PC-9 (cell line): Measurements from ENCODE around the gene NFAM1. TPM values are rescaled to one million over a fixed set of nuclear protein-coding genes. Genes with fewer than 3 reads are reported as not detected.

Source experiments
- BruUV-seq: library from RNA; stranded (reverse); fragments of 400-500 nt; replicated peaks from 2 replicates; lab custom pipeline; 2021; lab: Mats Ljungman, UMichigan
- CTCF ChIA-PET: fragments of 300-600 bp; sonication (Branson Sonifier 250); formaldehyde crosslinking; loops from one replicate; lab custom pipeline; 2022; ENCODE audit warnings: antibody characterized with exemption; lab: Charles Lee
- POLR2A ChIA-PET: fragments of 300-600 bp; sonication (Branson Sonifier 250); formaldehyde crosslinking; loops from one replicate; lab custom pipeline; 2022; ENCODE audit warnings: antibody characterized with exemption; ENCODE audit not compliant: unreplicated experiment; lab: Charles Lee
- DNase-seq, 2 experiments: peaks; one replicate each; pipeline versions ENCODE4 v3.0.0 to v3.0.0-alpha.2; 2015 to 2022; ENCODE audit warnings: mixed read lengths in 1 of 2
- H2AFZ ChIP-seq: fragments of 200-600 bp; sonication (generic); 2 replicates; pipeline ENCODE4 v1.8.1; 2017; ENCODE audit warnings: antibody characterized with exemption
- H3F3A ChIP-seq: fragments of 200-600 bp; sonication (generic); 2 replicates; pipeline ENCODE4 v1.8.1; 2017; ENCODE audit warnings: antibody characterized with exemption, mild to moderate bottlenecking, low read depth; ENCODE audit not compliant: insufficient read depth
- H3K27ac ChIP-seq: fragments of 200-600 bp; sonication (generic); 2 replicates; pipeline ENCODE4 v1.6.1; 2016; ENCODE audit warnings: mixed run types
- H3K27me3 ChIP-seq: fragments of 200-600 bp; sonication (generic); 2 replicates; pipeline ENCODE4 v1.6.1; 2016; ENCODE audit warnings: low read depth, mixed run types; ENCODE audit not compliant: insufficient read depth
- H3K36me3 ChIP-seq: fragments of 200-600 bp; sonication (generic); 2 replicates; pipeline ENCODE4 v1.6.1; 2016; ENCODE audit warnings: low read depth, mixed run types
- H3K4me1 ChIP-seq: fragments of 200-600 bp; sonication (generic); replicated peaks from 2 replicates; pipeline ENCODE4 v1.6.1; 2016; ENCODE audit warnings: mixed run types; ENCODE audit not compliant: insufficient read depth
- H3K4me2 ChIP-seq: fragments of 200-600 bp; sonication (generic); 2 replicates; pipeline ENCODE4 v1.6.1; 2017; ENCODE audit warnings: mixed run types
- H3K4me3 ChIP-seq: fragments of 200-600 bp; sonication (generic); 2 replicates; pipeline ENCODE4 v1.6.1; 2016; ENCODE audit warnings: mixed run types
- H3K79me2 ChIP-seq: fragments of 200-600 bp; sonication (generic); 2 replicates; pipeline ENCODE4 v1.6.1; 2017; ENCODE audit warnings: low read depth, mixed run types
- H3K9me2 ChIP-seq: fragments of 200-600 bp; sonication (generic); 2 replicates; pipeline ENCODE4 v1.8.1; 2017; ENCODE audit warnings: mild to moderate bottlenecking; ENCODE audit not compliant: insufficient read depth
- H3K9me3 ChIP-seq: fragments of 200-600 bp; sonication (generic); 2 replicates; pipeline ENCODE4 v1.8.1; 2016; ENCODE audit warnings: low read depth; ENCODE audit not compliant: insufficient read depth
- H4K20me1 ChIP-seq: fragments of 200-600 bp; sonication (generic); 2 replicates; pipeline ENCODE4 v1.8.1; 2017; ENCODE audit not compliant: insufficient read depth
- EZH2 ChIP-seq: fragments of 200-600 bp; sonication (generic); IDR thresholded peaks from 2 replicates; pipeline ENCODE4 v1.8.0; 2017; ENCODE audit warnings: antibody characterized with exemption, low read depth
- intact Hi-C: fragments of 100-400 bp; cut with micrococcal nuclease; formaldehyde crosslinking; loops from one replicate; pipeline ENCODE4 v1.10.0; 2022; ENCODE audit not compliant: unreplicated experiment
- total RNA-seq: library from RNA; stranded (reverse); gene quantifications from 2 replicates; pipeline ENCODE4 v1.2.3, GENCODE V29; 2021
- TF ChIP-seq, protein P1 (sequence below): fragments of 200-600 bp; sonication (generic); conservative IDR thresholded peaks from 2 replicates; pipeline ENCODE4 v1.6.1; 2017; ENCODE audit warnings: mixed run types, antibody characterized with exemption, mild to moderate bottlenecking, moderate library complexity

The NFAM1 gene
- total RNA-seq, 1 experiment from 2014 or later = not detected

DNA sequence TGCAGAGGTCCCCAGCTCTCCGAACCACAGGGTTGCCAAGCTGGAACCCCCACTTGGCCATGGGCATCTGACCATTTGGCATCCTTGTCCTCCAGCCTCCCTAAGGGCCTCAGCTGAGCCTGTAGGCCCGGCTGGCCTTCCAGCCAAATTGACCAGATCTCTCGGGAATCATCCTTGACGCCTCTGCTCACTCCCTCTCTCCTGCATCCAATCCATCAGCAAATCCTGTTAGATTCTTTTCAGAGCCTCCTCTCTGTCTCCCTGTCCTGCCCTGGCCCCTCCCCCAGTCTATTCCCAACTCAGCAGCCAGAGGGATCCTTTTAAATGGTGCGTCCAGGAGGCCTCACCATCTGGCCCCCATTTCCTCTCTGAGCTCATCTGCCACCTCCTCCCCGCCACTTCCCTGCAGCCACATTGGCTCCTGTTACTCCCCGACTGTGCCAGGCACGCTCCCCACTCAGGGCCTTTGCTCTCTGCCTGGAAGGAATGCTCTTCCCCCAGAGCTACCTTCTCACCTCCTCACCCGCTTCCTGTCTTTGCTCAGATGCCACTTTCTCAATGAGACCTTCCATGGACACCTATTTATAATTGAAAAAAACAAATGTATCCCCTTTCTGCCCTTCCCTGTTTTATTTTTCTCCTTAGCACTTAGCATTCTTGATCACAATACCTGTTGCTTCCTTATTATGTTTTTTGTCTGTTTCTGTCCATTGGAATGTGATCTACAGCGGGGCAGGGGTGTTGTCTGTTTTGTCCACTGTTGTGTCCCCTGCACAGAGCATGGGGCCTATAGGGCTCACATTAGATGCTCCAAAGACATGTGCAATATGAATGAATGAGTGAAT lies 78.1 kb downstream of the NFAM1 start:
- H3K36me3 ChIP-seq = no peaks in the 10 kb centered on the region
- CTCF ChIA-PET = no interaction called here
- no peak overlapping the region for H2AFZ ChIP-seq
- H3K27me3 ChIP-seq = no peaks in the 10 kb centered on the region
- no peaks in the 10 kb centered on the region for H4K20me1 ChIP-seq
- TF ChIP-seq, protein P1, sequence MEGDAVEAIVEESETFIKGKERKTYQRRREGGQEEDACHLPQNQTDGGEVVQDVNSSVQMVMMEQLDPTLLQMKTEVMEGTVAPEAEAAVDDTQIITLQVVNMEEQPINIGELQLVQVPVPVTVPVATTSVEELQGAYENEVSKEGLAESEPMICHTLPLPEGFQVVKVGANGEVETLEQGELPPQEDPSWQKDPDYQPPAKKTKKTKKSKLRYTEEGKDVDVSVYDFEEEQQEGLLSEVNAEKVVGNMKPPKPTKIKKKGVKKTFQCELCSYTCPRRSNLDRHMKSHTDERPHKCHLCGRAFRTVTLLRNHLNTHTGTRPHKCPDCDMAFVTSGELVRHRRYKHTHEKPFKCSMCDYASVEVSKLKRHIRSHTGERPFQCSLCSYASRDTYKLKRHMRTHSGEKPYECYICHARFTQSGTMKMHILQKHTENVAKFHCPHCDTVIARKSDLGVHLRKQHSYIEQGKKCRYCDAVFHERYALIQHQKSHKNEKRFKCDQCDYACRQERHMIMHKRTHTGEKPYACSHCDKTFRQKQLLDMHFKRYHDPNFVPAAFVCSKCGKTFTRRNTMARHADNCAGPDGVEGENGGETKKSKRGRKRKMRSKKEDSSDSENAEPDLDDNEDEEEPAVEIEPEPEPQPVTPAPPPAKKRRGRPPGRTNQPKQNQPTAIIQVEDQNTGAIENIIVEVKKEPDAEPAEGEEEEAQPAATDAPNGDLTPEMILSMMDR = no peak
- TF ChIP-seq EZH2 = no peak
- H3K79me2 ChIP-seq = no peaks in the 10 kb centered on the region
- H3K4me3 ChIP-seq = no peak overlapping the region
- 0 out of 2 replicates have a peak, but pooled peaks cover 9% of the 10 kb centered on the region for H3K4me1 ChIP-seq
- DNase-seq = no peak
- POLR2A ChIA-PET = interaction anchor here (0.7 kb wide), 1 partner anchor 15 kb away, joined by 4 read pairs; no protein-coding TSS in a partner anchor
- BruUV-seq = no TSS peak
- H3F3A ChIP-seq = no peaks in the 10 kb centered on the region; the same call in 1 of the 2 replicates
- no peak overlapping the region for H3K4me2 ChIP-seq
- no peak overlapping the region for H3K27ac ChIP-seq
- no peaks in the 10 kb centered on the region for H3K9me3 ChIP-seq
- intact Hi-C loops = no loop called here
- H3K9me2 ChIP-seq = no peaks in the 10 kb centered on the region

DNA sequence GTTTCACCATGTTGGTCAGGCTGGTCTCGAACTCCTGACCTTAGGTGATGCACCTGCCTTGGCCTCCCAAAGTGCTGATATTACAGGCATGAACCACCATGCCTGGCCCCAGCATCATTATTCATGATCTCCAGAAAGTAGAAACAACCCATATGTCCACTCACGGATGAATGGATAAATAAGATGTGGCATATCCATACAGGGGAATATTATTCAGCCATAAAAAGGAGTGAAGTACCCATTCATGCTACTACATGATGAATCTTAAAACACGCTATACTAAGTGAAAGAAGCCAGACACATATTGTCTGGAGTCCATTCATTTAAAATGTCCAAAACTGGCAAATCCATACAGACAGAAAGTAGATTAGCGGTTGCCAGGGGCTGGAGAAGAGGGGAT lies 81.8 kb downstream of the NFAM1 start:
- Histone ChIP-seq H3K27me3 (no peaks in the 10 kb centered on the region), H4K20me1 (no peaks in the 10 kb centered on the region), H3K36me3 (no peaks in the 10 kb centered on the region), H3K9me2 (no peaks in the 10 kb centered on the region), H3K4me1 (no peaks in the 10 kb centered on the region), H3K9me3 (no peaks in the 10 kb centered on the region), H3K4me2 (no peak overlapping the region), H3F3A (no peaks in the 10 kb centered on the region), H3K4me3 (no peak overlapping the region), H3K27ac (no peak overlapping the region), H3K79me2 (no peaks in the 10 kb centered on the region), H2AFZ (no peak overlapping the region)
- POLR2A ChIA-PET = no interaction called here
- intact Hi-C loops = no loop called here
- no TSS peak for BruUV-seq
- no peak for TF ChIP-seq EZH2
- TF ChIP-seq, protein P1 = no peak
- CTCF ChIA-PET = no interaction called here
- DNase-seq = no peak

DNA sequence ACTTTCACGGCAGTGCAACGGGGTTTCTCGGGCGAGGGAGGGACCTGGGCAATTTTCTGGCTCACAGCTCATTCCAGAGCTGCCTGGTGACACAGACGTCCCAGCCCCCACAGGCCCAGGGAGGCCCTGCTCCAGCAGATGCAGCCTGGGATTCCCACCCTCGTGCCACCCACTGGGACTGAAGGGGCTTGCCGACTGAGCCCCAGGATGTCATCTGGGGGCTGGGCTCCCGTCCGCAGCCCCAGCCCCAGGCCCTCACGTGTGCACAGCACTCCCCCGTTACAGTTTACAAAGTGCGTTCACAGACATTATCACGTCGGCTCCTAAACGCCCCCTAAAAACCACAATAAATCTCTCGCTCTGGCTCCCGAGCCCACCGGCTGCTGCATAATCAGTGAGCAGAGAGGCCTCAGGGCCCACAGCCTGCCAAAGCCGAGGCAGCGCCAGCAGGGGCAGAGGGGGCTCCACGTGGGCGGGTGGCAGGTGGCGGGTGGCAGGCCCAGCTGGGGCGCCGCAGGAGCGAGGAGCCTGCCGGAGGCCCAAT lies 84.8 kb downstream of the NFAM1 start:
- TF ChIP-seq EZH2 = no peak
- TF ChIP-seq, protein P1 = no peak
- H3K4me3 ChIP-seq = no peak overlapping the region
- H3K9me3 ChIP-seq = no peaks in the 10 kb centered on the region
- H3K27ac ChIP-seq = no peak overlapping the region
- no peaks in the 10 kb centered on the region for H3K79me2 ChIP-seq
- CTCF ChIA-PET = no interaction called here
- no peak overlapping the region for H2AFZ ChIP-seq
- DNase-seq = no peak
- H3K36me3 ChIP-seq = no peaks in the 10 kb centered on the region
- no peak overlapping the region for H3K4me2 ChIP-seq
- H3K27me3 ChIP-seq = no peaks in the 10 kb centered on the region
- no peaks in the 10 kb centered on the region for H3K4me1 ChIP-seq
- H3F3A ChIP-seq = peaks cover 6% of the 10 kb centered on the region; the same call in 1 of the 2 replicates
- no peaks in the 10 kb centered on the region for H3K9me2 ChIP-seq
- no TSS peak for BruUV-seq
- POLR2A ChIA-PET = no interaction called here
- intact Hi-C loops = no loop called here
- no peaks in the 10 kb centered on the region for H4K20me1 ChIP-seq
